DOHH2 (cell line): ENCODE results near the gene CADPS.

ENCODE experiments used
- H3F3A ChIP-seq: fragments of 200-600 bp; sonication (generic), shearing (Covaris generic); 2 replicates; pipeline ENCODE4 v1.6.0; 2016; ENCODE audit warnings: antibody characterized with exemption, mild to moderate bottlenecking; ENCODE audit not compliant: control insufficient read depth, insufficient read depth
- H3K27ac ChIP-seq: fragments of 200-600 bp; sonication (generic); 2 replicates; pipeline ENCODE4 v1.5.1; 2014; ENCODE audit warnings: low read depth, mild to moderate bottlenecking, low read length, moderate library complexity
- H3K27me3 ChIP-seq: fragments of 200-600 bp; sonication (generic); 2 replicates; pipeline ENCODE4 v1.6.1; 2014; ENCODE audit warnings: mild to moderate bottlenecking, low read length, mixed read lengths; ENCODE audit not compliant: control insufficient read depth
- H3K36me3 ChIP-seq: fragments of 200-600 bp; sonication (generic); 2 replicates; pipeline ENCODE4 v1.6.1; 2014; ENCODE audit warnings: mild to moderate bottlenecking, low read length, moderate library complexity, mixed read lengths; ENCODE audit not compliant: control insufficient read depth
- H3K4me1 ChIP-seq: fragments of 200-600 bp; sonication (generic); 2 replicates; pipeline ENCODE4 v1.6.1; 2014; ENCODE audit warnings: mild to moderate bottlenecking, low read length, mixed read lengths; ENCODE audit not compliant: control insufficient read depth
- H3K4me2 ChIP-seq: fragments of 200-600 bp; sonication (generic); 2 replicates; pipeline ENCODE4 v1.6.0; 2014; ENCODE audit warnings: mild to moderate bottlenecking, low read length, moderate library complexity
- H3K4me3 ChIP-seq: fragments of 200-600 bp; sonication (generic); 2 replicates; pipeline ENCODE4 v1.5.1; 2014; ENCODE audit warnings: mild to moderate bottlenecking, low read length, mixed read lengths
- H3K79me2 ChIP-seq: fragments of 200-600 bp; sonication (generic); 2 replicates; pipeline ENCODE4 v1.6.1; 2014; ENCODE audit warnings: mild to moderate bottlenecking, low read length, mixed read lengths; ENCODE audit not compliant: control insufficient read depth
- H3K9me2 ChIP-seq: fragments of 200-600 bp; sonication (generic); replicated peaks from 2 replicates; pipeline ENCODE4 v1.6.1; 2014; ENCODE audit warnings: mild to moderate bottlenecking, low read length, mixed read lengths; ENCODE audit not compliant: control insufficient read depth
- H3K9me3 ChIP-seq: fragments of 200-600 bp; sonication (generic); 2 replicates; pipeline ENCODE4 v1.6.1; 2014; ENCODE audit warnings: antibody characterized with exemption, low read length, mixed read lengths; ENCODE audit not compliant: control insufficient read depth, insufficient read depth
- H4K20me1 ChIP-seq: fragments of 200-600 bp; sonication (generic); 2 replicates; pipeline ENCODE4 v1.6.0; 2014; ENCODE audit warnings: low read depth, mild to moderate bottlenecking, antibody characterized with exemption, low read length, moderate library complexity; ENCODE audit not compliant: control insufficient read depth, insufficient read depth
- EZH2phosphoT487 ChIP-seq: fragments of 200-600 bp; sonication (generic); IDR thresholded peaks from 2 replicates; pipeline ENCODE4 v1.6.1; 2017; ENCODE audit warnings: borderline replicate concordance, mild to moderate bottlenecking, antibody characterized with exemption, low read length, moderate library complexity, mixed read lengths
- TF ChIP-seq, protein P1 (sequence below): fragments of 200-600 bp; sonication (generic); IDR thresholded peaks from one replicate; pipeline ENCODE4 v1.5.1; 2014; ENCODE audit warnings: antibody characterized with exemption, mild to moderate bottlenecking, low read depth, low read length; ENCODE audit not compliant: poor library complexity, severe bottlenecking

Gene CADPS

DNA sequence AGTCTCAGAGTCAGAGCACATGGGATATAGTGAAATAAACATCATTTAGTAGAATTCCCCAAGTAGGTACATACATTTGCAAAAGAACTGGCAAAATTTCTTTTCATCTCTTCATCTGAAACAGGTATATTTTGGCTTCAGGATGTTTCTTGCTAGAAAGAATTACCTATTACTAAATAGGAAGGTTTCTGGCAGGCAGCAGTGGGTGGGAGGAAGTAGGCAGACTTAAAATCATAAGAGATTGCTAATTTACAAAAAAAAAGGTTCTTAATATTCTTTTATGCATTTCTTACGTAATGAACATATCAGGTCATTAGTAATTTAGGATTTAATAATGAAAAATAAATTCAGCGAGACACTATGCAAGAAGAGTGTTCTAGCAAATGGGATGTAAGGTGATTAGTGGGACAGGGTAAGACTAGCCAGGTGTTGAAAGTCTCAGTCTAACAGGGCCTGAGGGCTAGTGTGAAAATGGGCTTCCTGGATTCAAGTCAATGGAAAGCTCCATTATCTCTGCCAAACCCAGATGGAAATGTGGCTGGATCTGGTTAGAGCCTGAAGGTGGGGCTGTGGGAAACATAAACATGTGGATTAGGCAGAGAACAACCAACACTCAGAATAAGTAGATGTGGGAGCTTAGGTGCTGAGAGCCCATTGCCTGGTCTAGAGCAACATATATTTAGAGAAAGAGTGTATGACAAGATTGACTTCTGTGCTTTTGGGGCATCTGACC lies 374.5 kb downstream of the CADPS start:
- no peaks in the 10 kb centered on the region for H4K20me1 ChIP-seq
- H3K27ac ChIP-seq, result no peak overlapping the region
- H3K27me3 ChIP-seq, result no peaks in the 10 kb centered on the region
- peaks cover 11% of the 10 kb centered on the region for H3K36me3 ChIP-seq
- H3K9me3 ChIP-seq, result no peaks in the 10 kb centered on the region
- H3K4me1 ChIP-seq, result peaks cover 72% of the 10 kb centered on the region
- H3K4me2 ChIP-seq, result no peak overlapping the region
- H3K79me2 ChIP-seq, result no peaks in the 10 kb centered on the region
- TF ChIP-seq, protein P1, sequence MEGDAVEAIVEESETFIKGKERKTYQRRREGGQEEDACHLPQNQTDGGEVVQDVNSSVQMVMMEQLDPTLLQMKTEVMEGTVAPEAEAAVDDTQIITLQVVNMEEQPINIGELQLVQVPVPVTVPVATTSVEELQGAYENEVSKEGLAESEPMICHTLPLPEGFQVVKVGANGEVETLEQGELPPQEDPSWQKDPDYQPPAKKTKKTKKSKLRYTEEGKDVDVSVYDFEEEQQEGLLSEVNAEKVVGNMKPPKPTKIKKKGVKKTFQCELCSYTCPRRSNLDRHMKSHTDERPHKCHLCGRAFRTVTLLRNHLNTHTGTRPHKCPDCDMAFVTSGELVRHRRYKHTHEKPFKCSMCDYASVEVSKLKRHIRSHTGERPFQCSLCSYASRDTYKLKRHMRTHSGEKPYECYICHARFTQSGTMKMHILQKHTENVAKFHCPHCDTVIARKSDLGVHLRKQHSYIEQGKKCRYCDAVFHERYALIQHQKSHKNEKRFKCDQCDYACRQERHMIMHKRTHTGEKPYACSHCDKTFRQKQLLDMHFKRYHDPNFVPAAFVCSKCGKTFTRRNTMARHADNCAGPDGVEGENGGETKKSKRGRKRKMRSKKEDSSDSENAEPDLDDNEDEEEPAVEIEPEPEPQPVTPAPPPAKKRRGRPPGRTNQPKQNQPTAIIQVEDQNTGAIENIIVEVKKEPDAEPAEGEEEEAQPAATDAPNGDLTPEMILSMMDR, result no peak
- TF ChIP-seq EZH2phosphoT487, result no peak
- no peaks in the 10 kb centered on the region for H3K9me2 ChIP-seq
- peaks cover 11% of the 10 kb centered on the region for H3F3A ChIP-seq
- H3K4me3 ChIP-seq, result no peak overlapping the region

DNA sequence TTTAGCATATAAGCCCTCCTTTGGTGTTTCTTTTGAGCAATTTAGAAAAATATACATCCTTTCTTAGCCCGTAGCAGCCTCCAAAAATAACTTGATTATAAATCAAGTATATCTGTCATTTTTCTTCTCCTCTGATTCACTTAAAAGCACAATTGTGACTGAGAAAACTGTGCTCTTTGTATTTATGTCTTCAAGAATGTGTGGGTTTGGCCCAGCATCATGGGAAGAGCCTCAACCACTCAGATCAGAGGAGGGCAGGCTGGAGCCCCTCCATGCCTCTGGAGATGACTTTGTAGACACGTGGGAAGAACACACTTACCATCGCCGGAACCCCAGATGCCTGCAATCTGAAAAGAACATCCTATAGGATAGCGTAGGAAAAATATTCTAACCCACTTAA lies 378.1 kb downstream of the CADPS start:
- H3K4me3 ChIP-seq, result no peak overlapping the region
- peaks cover 59% of the 10 kb centered on the region for H3K4me1 ChIP-seq
- H3K79me2 ChIP-seq, result no peaks in the 10 kb centered on the region
- no peaks in the 10 kb centered on the region for H3K9me2 ChIP-seq
- no peak overlapping the region for H3K4me2 ChIP-seq
- H3K9me3 ChIP-seq, result no peaks in the 10 kb centered on the region
- H3K36me3 ChIP-seq, result peaks cover 11% of the 10 kb centered on the region; the same call in 1 of the 2 replicates
- H4K20me1 ChIP-seq, result no peaks in the 10 kb centered on the region
- H3K27ac ChIP-seq, result no peak overlapping the region
- H3F3A ChIP-seq, result 0 out of 2 replicates have a peak, but pooled peaks cover 4% of the 10 kb centered on the region
- no peaks in the 10 kb centered on the region for H3K27me3 ChIP-seq
- TF ChIP-seq EZH2phosphoT487, result no peak
- TF ChIP-seq, protein P1, result no peak

DNA sequence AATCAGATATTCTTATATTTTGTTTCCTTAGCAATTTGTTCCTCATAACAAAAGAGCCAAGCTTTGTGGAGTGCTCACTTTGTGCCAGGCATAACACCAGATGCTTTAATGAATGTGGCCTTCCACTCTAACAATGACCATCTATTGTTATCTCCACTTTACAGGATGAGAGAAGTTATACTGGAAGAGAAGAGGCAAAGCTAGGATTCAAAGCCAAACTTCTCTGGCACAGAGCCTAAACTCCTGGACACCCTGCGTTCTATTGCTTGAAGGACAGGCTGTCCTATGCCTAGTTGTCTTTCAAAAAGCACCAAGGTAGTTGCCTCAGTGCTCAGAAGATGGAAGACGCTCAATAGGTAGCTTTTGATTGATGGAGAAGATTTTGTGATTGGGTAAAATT lies 378.7 kb downstream of the CADPS start:
- no peaks in the 10 kb centered on the region for H3K9me3 ChIP-seq

More for the DNA sequence above, 378.7 kb downstream of the CADPS start:
- Histone ChIP-seq H3K79me2 (no peaks in the 10 kb centered on the region), H3K27ac (no peak overlapping the region), H3K27me3 (no peaks in the 10 kb centered on the region), H3K4me2 (no peak overlapping the region), H3K4me1 (peaks cover 53% of the 10 kb centered on the region), H4K20me1 (no peaks in the 10 kb centered on the region), H3F3A (0 out of 2 replicates have a peak, but pooled peaks cover 4% of the 10 kb centered on the region), H3K36me3 (peaks cover 11% of the 10 kb centered on the region; the same call in 1 of the 2 replicates), H3K4me3 (no peak overlapping the region), H3K9me2 (no peaks in the 10 kb centered on the region)
- TF ChIP-seq, protein P1, result no peak
- no peak for TF ChIP-seq EZH2phosphoT487
